ENCODE results near the gene MMD2. TPM values are rescaled to one million over a fixed set of nuclear protein-coding genes. Genes with fewer than 3 reads are reported as not detected.

Gene MMD2
- total and polyA plus RNA-seq, 2 of the 8 experiments (the other 6 are each of a cell fraction or from before 2014, with no cell fraction given) = 0.14 TPM; not detected in 1

GRCh38 chr7:4861673-4862072 lies 97.3 kb downstream of the MMD2 start, which contains the start of gene PAPOLB:
PAPOLB (minus strand) TSS chr7:4862030; CDS start chr7:4861810, 220 bp downstream.
- Histone ChIP-seq H2BK20ac (ENCODE audit: low read length) (no peak within 1 kb of the TSS), H4K20me1 (replicated peaks in 1 of 2; ENCODE audit: control insufficient read depth in 1 of 2, insufficient read depth in 2 of 2, low read length in 2 of 2) (no peaks in the 10 kb centered on the region), H3K27ac (ENCODE audit: low read depth, low read length) (no peak within 1 kb of the TSS), H3K23ac (ENCODE audit: insufficient read length) (no peak within 1 kb of the TSS), H3K27me3 (replicated peaks in 1 of 4; ENCODE audit: control insufficient read depth in 3 of 4, extremely low read depth in 1 of 4, insufficient read depth in 3 of 4, low read length in 3 of 4) (no peaks in the 10 kb centered on the region; a peak in 1 of 7 replicates), H2AFZ (ENCODE audit: low read length) (no peak within 1 kb of the TSS), H2BK5ac (ENCODE audit: low read depth, low read length) (no peak within 1 kb of the TSS), H2BK12ac (ENCODE audit: low read depth, low read length) (no peak within 1 kb of the TSS), H3K9me3 (ENCODE audit: insufficient read depth in 2 of 2, low read depth in 1 of 2, low read length in 1 of 2) (peaks cover 2 to 6% of the 10 kb centered on the region in 2 experiments; a peak in 1 of 4 replicates), H3K14ac (ENCODE audit: insufficient read length) (no peak within 1 kb of the TSS), H2AK5ac (ENCODE audit: low read depth, low read length) (no peak within 1 kb of the TSS), H3K79me1 (ENCODE audit: low read depth, low read length) (no peaks in the 10 kb centered on the region), H3K4me1 (replicated peaks in 1 of 4; ENCODE audit: control insufficient read depth in 3 of 4, insufficient read depth in 4 of 4, low read length in 3 of 4) (no peaks in the 10 kb centered on the region), H3K79me2 (ENCODE audit: control insufficient read depth in 1 of 2, insufficient read depth in 2 of 2, low read length in 2 of 2) (no peaks in the 10 kb centered on the region), H3K36me3 (ENCODE audit: control insufficient read depth in 2 of 4, insufficient read depth in 4 of 4, low read length in 3 of 4) (no peaks in the 10 kb centered on the region), H3K4ac (replicated peaks; ENCODE audit: insufficient read length, low read depth, low read length) (no peak within 1 kb of the TSS), H3K9ac (replicated peaks in 1 of 4; ENCODE audit: extremely low read depth in 1 of 4, low read depth in 3 of 4, low read length in 3 of 4) (no peak within 1 kb of the TSS), H4K5ac (ENCODE audit: insufficient read length, low read depth, low read length) (no peak within 1 kb of the TSS), H3K18ac (ENCODE audit: extremely low read depth, low read length) (no peak within 1 kb of the TSS), H4K91ac (replicated peaks; ENCODE audit: insufficient read length, low read length) (no peak within 1 kb of the TSS), H3K23me2 (ENCODE audit: low read depth, low read length) (no peaks in the 10 kb centered on the region), H3K4me2 (ENCODE audit: insufficient read depth in 1 of 2, low read depth in 2 of 2, low read length in 2 of 2) (no peak within 1 kb of the TSS), H2BK15ac (ENCODE audit: low read length) (no peak within 1 kb of the TSS), H3K56ac (replicated peaks; ENCODE audit: insufficient read length, low read depth, low read length) (no peak within 1 kb of the TSS), H4K8ac (ENCODE audit: extremely low read depth, insufficient read depth, low read length) (peak within 1 kb of the TSS; percentile 88), H2BK120ac (replicated peaks; ENCODE audit: low read depth, low read length) (no peak within 1 kb of the TSS), H3K4me3 (ENCODE audit: extremely low read depth in 1 of 4, insufficient read depth in 2 of 4, low read depth in 3 of 4, low read length in 4 of 4) (no peak within 1 kb of the TSS)
- FAIRE-seq = no peak
- DNase-seq (ENCODE audit: low read depth in 1 of 2, low spot score in 2 of 2) = no peak
- ChIA-PET CTCF (ENCODE audit: partially characterized antibody) (no interaction called here), POLR2A (ENCODE audit: partially characterized antibody) (interaction anchor here (1.5 kb wide), 1 partner anchor 45 kb away, joined by 5 read pairs; no protein-coding TSS in a partner anchor)
- no peak for TF ChIP-seq SIX5 (IDR thresholded peaks at IDR 0.05; ENCODE audit: low read depth, low read length)
- no peak for TF ChIP-seq CEBPB (IDR thresholded peaks at IDR 0.05; ENCODE audit: low read depth, low read length)
- no peak for TF ChIP-seq TBP (IDR thresholded peaks at IDR 0.05; ENCODE audit: low read depth, low read length)
- no peak for TF ChIP-seq BCL11A (IDR thresholded peaks at IDR 0.05; ENCODE audit: low read depth in 2 of 2, low read length in 2 of 2)
- no peak for TF ChIP-seq KDM4A (IDR thresholded peaks at IDR 0.05; ENCODE audit: low read depth, low read length, severe bottlenecking)
- TF ChIP-seq, protein P1, sequence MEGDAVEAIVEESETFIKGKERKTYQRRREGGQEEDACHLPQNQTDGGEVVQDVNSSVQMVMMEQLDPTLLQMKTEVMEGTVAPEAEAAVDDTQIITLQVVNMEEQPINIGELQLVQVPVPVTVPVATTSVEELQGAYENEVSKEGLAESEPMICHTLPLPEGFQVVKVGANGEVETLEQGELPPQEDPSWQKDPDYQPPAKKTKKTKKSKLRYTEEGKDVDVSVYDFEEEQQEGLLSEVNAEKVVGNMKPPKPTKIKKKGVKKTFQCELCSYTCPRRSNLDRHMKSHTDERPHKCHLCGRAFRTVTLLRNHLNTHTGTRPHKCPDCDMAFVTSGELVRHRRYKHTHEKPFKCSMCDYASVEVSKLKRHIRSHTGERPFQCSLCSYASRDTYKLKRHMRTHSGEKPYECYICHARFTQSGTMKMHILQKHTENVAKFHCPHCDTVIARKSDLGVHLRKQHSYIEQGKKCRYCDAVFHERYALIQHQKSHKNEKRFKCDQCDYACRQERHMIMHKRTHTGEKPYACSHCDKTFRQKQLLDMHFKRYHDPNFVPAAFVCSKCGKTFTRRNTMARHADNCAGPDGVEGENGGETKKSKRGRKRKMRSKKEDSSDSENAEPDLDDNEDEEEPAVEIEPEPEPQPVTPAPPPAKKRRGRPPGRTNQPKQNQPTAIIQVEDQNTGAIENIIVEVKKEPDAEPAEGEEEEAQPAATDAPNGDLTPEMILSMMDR (IDR thresholded peaks at IDR 0.05; ENCODE audit: control extremely low read depth in 1 of 3, insufficient read depth in 1 of 3, low read depth in 1 of 3, low read length in 3 of 3) = no peak
- no peak for TF ChIP-seq GABPA (IDR thresholded peaks at IDR 0.05; ENCODE audit: borderline replicate concordance, insufficient read depth, low read length)
- WGBS, 2 experiments (ENCODE audit: extremely low coverage in 1 of 2, insufficient coverage in 1 of 2, insufficient read length in 1 of 2, insufficient replicate concordance in 2 of 2, low coverage in 1 of 2, low lambda C conversion rate in 2 of 2, missing lambda C conversion rate in 1 of 2) = 91% methylated on average over 31 of the region's 46 CpGs; no CpG with 5 or more reads in 1 of the 2 experiments

Measured in H1 (cell line).